Hepatic stellate cell (primary cell): Measurements from ENCODE around the gene DOK6.
"Not testable (repeated sequence)": the region's sequence is repeated elsewhere in the genome, so short reads cannot be mapped to it uniquely, and the experiment has no call there.

ENCODE experiments used
- DNase-seq: peaks from one replicate; pipeline ENCODE4 v3.0.0; 2011; ENCODE audit warnings: low spot score

DOK6 gene

DNA sequence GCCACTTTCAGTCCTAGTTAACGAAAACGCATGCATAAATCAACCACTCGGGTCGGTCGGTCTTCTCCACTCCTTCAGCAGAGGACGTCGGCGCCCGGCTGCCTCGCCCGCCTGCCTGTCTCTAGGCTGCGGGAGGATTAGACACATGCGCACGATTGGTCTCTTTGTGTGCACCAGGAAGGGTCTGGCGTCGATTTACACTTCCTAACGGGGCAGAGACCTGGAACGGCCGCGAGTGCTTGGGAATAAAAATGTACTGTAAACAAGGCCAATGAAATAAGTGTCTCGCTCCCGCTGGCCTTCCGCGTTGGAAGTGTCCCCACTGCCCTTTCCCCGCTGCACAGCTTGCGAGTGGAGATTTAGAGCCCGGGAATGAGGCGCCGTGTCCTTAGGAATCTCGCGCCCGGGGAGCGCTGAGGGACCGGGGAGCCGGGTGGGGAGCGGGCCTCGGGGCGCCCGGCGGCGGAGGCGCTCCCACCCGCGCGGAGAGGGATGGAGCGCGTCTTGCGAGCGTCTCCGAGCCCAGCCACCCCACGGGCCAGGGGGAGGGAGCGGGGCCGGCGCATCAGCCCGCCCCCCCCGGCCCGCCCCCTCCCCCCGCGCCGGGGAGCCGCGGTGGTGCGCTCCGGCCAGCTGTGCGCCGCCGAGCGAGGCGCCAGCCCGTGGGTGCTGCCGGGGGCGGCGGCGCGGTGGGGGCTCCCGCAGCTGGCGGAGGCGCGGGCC lies at the start of gene DOK6:
Gene DOK6 (plus strand): TSS at position 636 of the 723 bp plus-strand sequence.
- peak; percentile 22 for DNase-seq

DNA sequence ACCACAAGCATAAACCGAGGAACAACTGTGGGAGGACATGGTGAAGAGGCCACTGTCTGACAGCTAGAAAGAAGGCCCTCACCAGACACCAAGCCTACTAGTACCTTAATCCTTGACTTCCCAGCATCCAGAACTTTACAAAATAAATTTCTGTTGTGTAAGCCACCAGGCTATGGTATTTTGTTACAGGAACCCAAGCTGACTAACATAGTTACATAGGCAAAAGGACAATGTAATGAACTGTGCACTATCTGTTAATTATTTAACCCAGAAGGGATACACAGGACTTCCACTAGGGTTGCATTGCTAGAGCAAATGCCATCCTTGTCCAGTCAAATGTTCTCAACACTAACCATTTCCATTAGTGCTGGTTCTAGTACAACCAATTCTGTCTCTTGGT lies 47.7 kb upstream of the DOK6 start:
- DNase-seq = no peak

DNA sequence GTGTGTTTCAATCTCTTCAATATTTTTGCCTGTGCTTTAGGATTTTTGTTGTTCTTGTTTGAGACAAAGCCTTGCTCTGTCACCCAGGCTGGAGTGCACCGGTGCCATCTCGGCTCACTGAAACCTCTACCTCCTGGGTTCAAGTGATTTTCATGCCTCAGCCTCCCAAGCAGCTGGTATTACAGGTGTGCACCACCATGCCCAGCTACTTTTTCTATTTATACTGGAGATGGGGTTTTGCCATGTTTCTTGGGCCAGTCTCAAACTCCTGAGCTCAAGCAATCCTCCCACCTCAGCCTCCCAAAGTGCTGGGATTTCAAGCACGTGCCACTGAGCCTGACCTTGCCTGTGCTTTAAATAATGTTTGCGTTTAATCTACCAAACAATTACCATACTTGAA lies 43.1 kb upstream of the DOK6 start:
- no peak for DNase-seq

DNA sequence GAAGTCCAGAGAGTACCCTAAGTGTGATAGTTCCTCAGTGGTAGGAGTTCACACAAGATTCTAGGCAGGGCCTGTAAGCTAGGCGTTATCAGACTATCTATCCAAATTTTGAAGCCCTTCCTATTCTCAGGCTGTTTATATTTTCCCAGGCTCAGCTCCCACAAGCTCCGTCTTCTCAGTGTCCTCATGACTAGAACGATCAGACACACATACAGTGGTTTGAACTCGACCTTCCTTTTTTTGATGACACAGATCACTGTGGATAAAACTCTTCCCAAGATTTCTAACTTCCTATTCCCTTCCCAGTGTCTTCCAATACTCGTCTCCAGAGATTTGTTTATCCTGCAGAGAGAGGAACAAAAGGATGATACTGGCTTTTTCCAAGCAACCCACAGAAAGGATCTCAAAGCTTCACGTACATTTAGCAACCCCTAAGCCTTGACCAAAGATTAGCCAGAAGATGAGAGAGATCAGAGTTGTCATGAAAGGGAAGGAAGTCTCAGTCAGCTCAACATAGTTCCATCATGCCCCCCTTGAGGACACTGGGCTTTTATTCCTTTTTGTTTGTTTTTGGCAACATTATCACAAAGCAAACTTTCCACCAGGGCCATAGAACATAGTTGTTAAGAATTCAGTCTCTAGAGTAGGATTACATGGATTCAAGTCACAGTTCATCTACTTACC lies 42.3 kb upstream of the DOK6 start:
- no peak for DNase-seq

DNA sequence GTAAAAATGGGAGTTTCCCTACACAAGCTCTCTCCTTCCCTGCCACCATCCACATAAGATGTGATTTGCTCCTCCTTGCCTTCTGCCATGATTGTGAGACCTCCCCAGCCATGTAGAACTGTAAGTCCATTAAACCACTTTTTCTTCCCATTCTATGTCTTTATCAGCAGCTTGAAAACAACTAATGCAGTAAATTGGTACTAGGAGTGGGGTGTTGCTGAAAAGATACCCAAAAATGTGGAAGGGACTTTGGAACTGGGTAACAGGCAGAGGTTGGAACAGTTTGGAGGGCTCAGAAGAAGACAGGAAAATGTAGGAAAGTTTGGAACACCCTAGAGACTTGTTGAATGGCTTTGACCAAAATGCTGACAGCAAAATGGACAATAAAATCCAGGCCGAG lies 40.9 kb upstream of the DOK6 start:
- not testable (repeated sequence) for DNase-seq

DNA sequence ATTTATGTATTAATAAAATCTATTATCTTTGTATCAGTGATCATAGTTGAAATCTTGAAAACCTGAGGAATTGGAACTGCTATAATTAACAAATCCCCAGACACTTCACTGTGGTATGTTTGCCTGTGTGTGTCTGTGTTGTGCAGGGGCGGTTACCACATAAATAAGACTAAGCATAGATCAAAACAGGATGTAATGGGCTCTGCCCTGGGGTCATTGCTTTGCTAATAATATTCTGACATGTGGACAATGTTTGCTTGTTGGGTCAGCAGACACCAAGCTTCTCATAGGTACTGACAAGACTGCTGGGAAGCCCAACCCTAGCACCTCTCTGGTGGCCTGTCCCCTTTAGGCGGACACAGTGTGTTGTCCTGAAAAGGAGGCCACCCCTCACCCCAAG lies 35.8 kb upstream of the DOK6 start:
- no peak for DNase-seq

DNA sequence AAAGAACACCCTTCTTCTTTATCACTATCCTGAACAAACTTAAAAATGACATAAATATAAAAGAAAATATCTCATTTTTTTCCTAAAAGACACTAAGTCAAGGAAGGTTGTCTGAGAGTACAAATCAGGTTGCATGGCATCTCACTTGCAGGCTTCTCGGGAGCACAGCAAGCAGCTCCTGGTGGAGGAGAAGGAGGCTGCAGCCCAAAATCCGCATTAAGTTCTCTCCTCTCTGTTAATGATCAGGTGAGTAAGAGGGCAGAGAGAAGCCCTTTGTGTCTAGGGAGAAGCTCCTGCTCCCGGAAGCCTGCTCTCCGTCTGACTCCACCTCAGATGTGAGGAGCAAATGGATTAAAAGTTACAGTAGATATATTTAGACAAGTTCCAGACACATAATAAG lies 35.0 kb upstream of the DOK6 start:
- no peak for DNase-seq

DNA sequence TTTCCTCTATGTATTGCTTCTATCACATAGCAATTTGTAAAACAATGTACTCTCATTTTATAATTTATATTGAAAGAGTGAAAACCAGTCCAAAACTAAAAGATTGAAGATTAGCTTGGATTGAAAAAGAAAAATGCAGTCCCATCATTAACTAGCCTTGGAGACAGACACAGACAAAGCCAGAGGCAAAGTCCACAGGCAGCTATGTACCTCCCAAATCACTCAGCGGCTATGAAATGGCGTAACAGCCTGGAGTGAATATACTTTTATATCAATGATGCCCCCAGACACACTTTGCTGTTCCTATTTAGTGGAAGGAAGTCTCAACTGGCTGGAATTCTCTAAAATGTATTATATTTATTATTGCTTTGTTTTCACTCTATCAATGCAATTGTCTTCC lies 33.6 kb upstream of the DOK6 start:
- no peak for DNase-seq

DNA sequence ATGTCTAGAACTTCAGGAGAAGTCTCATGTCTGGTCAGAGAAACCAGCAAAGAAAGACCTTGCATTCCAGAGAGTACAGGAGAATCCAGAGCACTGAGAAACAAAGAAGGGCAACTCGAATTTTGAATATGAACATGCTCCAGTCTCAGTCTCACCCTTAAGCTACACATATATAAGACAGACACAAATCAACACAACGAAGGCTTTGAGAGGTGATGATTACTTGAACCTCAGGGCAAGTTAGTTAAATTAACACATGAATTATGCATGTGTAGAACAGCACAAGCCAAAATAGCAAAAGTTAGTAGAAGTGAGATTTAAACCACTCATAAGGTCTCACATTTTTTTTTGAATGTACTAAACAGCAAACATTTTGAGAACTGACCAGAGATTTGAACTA lies 29.0 kb upstream of the DOK6 start:
- DNase-seq = no peak

DNA sequence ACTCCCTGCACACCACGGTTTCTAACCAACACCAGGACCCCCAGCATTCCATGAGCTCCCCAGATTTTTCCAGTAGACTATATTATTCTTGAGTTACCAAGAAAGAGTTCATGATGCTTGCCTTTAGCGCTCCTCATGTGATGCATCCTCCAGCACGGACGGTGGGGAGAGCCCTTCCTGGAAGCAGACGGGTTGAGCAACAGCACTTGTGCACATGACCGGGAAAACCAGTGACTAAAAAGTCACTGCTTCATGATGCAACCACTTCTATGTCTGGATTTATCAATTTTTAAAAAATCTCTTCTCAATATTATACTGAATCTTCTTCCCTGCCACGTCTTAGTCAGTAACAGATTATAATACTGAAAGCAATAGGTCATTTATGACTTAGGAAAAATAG lies 20.4 kb upstream of the DOK6 start:
- no peak for DNase-seq

DNA sequence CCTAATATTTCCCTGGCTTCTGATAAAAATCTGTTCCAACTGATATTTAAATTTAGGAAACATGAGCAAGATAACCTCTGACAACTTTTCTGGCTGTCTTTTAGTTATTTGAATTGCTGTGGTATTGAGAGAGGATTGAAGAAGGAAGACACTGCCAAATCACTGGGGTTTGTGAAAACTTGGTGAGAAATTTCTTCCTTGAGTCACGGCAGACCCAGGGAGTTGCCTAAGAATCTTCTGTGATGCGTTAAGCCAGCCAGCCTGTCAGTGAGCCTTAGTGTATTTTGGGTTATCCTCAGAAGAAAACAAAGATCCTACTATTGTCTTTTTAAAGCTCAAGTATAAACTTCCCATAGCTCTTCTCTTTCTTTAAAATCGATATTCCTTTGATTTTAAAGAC lies 17.5 kb upstream of the DOK6 start:
- DNase-seq = no peak

DNA sequence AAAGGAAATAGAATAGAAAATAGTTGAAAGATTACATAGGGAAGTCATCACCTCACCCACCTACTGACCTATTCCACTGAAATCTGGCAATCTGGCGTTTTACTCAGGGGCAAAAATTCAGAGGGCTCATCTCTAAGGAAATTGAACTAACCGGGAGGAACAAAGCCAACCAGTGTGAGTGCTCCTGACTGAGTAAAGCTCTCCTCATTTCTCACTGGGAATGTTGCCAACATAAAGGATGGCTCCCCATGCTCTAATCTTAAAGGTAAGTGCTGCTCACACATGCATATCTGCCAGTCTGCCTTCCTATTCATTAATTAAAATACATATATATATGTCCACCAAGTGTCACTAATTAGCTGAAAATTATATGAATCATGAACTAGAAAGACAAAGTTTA lies 13.5 kb upstream of the DOK6 start:
- DNase-seq = no peak

DNA sequence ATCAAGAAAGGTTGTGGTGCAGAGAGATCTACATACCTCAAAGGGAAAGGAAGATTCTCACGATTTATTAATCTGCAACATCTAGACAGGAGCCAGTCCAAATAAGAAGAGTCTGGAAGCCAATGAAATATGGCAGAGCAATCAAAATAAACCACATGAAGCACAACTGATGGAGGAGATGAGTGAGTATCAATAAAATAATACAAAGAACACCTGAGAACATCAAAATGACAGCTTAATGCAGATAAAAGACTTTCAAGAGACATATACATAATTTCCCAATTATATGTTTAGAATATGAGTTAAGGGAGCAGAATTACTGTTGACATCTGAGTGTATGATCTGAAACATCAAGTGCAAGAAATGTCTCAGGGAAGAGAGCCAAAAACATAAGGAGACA lies 12.5 kb upstream of the DOK6 start:
- DNase-seq = no peak

DNA sequence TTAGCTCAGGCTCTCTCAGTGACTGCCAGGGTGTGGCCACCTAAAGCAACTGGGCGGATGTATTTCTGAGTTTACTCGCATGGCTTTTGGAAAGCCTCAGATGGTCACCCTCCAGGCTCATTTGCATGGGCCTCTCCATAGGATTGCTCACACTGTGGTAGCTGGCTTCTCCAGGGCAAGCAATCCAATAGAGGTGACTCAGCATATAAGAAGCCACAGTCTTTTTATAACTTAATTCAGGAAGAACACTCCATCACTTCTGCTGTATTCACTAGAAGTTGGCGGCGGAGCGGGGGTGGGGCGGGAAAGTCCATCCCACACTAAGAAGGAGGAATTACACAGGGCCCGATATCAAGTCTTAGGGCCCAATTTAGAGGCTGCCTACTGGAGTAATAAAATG lies 3.6 kb upstream of the DOK6 start:
- DNase-seq = no peak

DNA sequence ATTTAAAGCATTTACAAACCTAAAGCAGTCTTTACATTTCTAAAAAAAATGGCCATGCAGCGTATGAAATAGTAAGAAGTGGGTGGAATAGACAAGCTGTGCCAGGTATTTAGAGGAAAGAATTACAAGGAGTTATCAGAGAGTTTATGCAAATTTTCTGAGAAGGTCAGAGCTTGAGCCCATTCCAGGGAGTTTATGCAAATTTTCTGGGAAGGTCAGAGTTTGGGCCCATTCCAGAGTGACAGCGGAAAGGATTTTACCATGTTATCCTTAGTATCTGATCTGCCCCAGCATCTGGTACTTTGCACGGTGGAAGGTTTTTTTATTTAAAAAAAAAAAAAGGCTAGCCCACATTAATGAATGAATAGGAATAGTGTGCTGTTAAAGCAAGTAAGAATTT lies 1.4 kb upstream of the DOK6 start:
- DNase-seq = no peak

DNA sequence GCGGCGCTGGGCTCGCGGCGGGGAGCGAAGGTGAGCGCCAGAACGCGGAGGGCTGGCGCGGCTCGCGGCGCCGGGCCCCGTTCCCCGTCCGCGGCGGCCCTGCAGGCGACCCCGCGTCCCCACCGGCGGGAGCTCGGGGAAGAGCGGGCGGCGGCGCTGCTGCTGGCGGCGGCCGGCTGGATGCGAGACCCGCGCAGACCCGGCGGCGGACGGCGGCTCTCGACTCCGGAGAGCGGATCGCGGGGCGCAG lies 213 bp downstream of the DOK6 start:
- peak; percentile 14 for DNase-seq

DNA sequence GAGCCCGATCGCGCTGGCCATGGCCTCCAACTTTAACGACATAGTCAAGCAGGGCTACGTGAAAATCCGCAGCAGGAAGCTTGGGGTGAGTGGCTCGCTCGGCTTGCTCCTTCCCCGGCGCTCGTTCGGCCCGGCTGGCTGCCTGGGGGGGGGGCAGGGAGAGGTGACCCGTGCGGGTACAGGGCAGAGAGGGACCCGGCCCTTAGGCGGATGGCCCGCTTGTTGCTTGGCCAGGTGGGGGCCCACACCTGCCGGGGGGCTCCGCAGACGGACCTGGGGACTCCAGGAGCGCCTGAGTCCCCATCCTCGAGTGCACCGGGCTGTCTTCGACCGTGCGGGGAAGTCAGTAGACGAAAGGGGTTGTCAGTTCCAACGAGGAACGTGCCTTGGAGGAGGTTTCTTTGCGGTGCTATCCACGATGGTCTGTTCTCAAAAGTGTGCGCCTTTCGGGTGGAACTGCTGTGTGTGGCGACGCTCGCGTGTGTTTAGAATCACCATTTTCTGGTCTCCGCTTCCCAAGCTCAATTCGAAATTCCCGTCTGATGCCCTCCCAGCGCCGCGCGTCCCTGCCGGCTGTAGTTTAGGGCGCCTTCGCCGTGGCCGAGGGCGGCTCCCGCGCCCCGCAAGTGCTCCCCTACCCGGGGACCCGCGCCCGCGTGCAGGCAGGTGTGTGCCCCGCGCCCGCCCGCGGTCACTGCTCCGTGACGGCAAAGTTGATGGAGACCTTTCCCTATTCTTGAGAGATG lies 711 bp downstream of the DOK6 start:
- DNase-seq = peak; percentile 6

DNA sequence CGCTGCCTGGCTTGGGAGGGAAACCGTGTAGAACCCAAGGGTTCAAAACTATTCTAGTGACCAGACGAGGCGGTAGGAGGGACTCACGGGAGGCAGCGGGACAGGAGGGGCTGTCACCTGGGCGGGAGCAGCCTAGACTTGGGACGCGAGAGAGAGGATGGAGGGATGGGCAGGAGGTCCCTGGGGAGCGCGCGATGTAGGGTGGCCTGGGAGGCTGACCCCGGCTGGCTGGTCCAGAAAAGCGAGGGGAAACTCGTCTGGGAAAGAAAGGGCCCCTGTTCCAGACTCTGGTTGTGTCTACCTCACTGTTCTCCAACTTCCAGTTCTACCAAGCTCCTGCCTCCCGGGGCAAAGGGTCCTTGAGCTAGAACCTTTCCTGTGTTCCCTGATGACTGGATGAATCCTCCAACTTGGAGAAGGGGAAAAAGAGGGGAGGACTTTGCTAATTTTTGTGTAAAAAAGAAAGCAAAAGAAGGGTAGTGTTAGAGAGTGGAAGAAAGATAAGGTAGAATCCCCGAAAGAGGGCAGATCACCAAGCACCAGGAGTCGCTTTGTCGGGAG lies 1.4 kb downstream of the DOK6 start:
- DNase-seq = no peak

DNA sequence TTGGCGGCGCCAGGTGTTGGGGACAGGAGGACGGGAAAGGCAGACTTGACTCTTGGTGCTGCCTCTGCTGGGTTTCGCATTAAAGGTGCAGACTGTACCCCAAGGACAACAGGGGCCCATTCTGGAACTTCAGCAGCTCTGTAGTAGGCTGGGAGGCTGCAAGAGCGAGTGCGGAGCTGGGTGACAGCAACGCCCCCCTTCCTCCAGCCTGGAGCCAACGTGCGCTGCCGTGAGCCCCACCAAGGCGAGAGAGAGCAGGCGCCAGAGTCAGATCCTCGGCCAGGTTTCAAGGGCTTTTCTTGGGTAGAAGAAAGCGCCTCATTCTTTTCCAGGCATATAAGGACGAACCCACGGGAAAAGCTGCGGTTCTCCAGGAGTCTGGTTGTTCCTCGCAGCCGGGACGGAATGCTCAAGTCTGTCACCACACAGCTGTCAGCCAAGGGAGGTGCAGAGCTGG lies 1.9 kb downstream of the DOK6 start:
- DNase-seq = no peak

DNA sequence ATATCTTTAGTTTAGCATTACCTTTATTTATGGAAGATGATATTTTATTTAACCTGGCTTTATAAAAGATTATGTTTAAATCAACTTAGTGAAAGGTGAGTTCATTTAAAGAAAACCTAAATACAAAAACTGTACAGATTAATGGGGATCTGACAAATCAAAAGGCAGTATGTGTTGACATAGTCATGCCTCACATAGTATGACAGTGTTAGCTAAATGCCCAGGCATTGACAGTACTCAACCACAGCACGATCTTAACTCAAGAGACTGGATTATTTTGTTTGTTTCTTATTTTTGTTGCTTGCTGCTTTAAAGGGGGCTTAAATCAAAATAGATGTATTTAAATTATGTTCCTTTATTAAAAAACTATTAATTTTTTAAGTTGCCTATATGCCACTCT lies 7.8 kb downstream of the DOK6 start:
- no peak for DNase-seq

DNA sequence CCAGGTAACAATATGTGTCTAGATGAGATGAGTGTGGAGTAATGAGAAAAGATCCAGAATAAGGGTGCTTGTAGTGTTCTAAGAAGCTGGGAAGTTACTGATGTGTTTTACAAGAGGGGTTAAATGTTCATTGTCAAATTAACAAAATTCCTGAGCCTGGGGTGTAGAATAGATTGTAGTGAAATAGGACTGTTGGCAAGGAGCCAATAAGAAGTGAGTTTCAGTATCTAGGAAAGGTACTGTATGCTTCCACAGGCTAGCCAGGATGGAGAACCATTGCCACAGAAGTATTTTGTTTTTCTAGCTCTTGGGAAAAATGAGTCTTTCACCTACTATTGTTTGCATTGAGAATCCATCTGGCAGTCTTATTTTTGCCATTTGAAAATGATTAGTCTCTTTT lies 10.5 kb downstream of the DOK6 start:
- DNase-seq = no peak

DNA sequence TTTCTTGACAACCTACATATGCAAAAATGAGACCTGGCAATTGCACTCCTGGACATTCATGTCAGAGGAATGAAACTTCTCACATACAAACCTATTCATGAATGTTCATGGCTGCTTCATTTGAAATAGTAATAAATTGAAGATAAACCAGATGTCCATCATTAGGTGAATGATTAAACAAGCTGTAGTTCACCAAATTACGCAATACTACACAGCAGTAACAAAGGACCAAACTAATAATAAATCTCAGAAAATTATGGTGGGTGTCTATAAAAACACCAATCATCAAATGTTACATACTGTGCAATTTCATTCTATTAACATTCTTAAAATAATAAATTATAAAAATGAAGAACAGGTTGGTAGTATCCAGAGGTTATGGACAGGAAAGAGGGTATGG lies 13.5 kb downstream of the DOK6 start:
- DNase-seq = no peak

DNA sequence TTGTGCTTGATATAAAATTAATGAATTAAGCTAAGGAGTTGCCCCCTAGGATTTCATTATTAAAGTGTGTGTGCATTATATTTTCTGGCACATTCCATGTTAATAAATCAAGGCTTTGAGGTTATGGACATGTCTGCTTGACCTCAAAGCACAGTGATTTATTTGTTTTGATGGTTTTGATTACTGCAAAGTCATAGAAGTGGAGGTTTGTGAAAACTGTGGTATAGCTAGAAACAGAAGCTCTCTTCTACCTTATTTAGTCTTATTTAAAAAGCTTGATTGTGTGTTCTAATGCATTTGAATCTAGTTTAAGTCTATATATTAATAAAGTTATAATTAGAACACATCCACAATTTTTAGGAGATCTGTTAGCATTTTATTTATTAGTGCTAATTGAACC lies 32.2 kb downstream of the DOK6 start:
- no peak for DNase-seq
